Neural cell (in vitro differentiated cells): ENCODE results near the gene INPP5B. TPM values are rescaled to one million over a fixed set of nuclear protein-coding genes. Genes with fewer than 3 reads are reported as not detected.

Experiments
- H2AFZ ChIP-seq: fragments of 200-600, 300-800 bp; sonication (generic), shearing (Covaris generic); 2 replicates; pipeline ENCODE4 v1.6.0; 2014; ENCODE audit warnings: low read depth, mild to moderate bottlenecking, antibody characterized with exemption, low read length, moderate library complexity
- H3F3A ChIP-seq: fragments of 200-600 bp; shearing (Covaris generic); 2 replicates; pipeline ENCODE4 v1.6.1; 2016; ENCODE audit warnings: mild to moderate bottlenecking, moderate library complexity, mixed read lengths, antibody characterized with exemption, low read length; ENCODE audit not compliant: insufficient read depth, poor library complexity, severe bottlenecking
- H3K27ac ChIP-seq: fragments of 200-600, 300-800 bp; sonication (generic), shearing (Covaris generic); 2 replicates; pipeline ENCODE4 v1.5.1; 2014; ENCODE audit warnings: mild to moderate bottlenecking, low read length, moderate library complexity
- H3K27me3 ChIP-seq: fragments of 300-800, 200-600 bp; sonication (generic), shearing (Covaris generic); 2 replicates; pipeline ENCODE4 v1.6.0; 2014; ENCODE audit warnings: mild to moderate bottlenecking, low read depth, low read length, moderate library complexity; ENCODE audit not compliant: insufficient read depth
- H3K36me3 ChIP-seq: fragments of 300-800, 200-600 bp; sonication (generic), shearing (Covaris generic); 2 replicates; pipeline ENCODE4 v1.5.1; 2014; ENCODE audit warnings: mild to moderate bottlenecking, antibody characterized with exemption, low read length, moderate library complexity; ENCODE audit not compliant: insufficient read depth
- H3K4me2 ChIP-seq: fragments of 300-800, 200-600 bp; sonication (generic), shearing (Covaris generic); 2 replicates; pipeline ENCODE4 v1.6.0; 2014; ENCODE audit warnings: mild to moderate bottlenecking, low read length
- H3K4me3 ChIP-seq: fragments of 300-800, 200-600 bp; sonication (generic), shearing (Covaris generic); 2 replicates; pipeline ENCODE4 v1.5.1; 2014; ENCODE audit warnings: mild to moderate bottlenecking, low read length, moderate library complexity
- H3K79me2 ChIP-seq: fragments of 200-600 bp; shearing (Covaris generic); replicated peaks from 2 replicates; pipeline ENCODE4 v1.6.0; 2014; ENCODE audit warnings: mild to moderate bottlenecking, low read length, moderate library complexity; ENCODE audit not compliant: insufficient read depth
- H3K9ac ChIP-seq: fragments of 300-800, 200-600 bp; sonication (generic), shearing (Covaris generic); 2 replicates; pipeline ENCODE4 v1.6.1; 2016; ENCODE audit warnings: mild to moderate bottlenecking, low read length, mixed read lengths
- H3K9me2 ChIP-seq: fragments of 200-600 bp; shearing (Covaris generic); 2 replicates; pipeline ENCODE4 v1.6.1; 2016; ENCODE audit warnings: mild to moderate bottlenecking, low read length, mixed read lengths; ENCODE audit not compliant: insufficient read depth
- H3K9me3 ChIP-seq: fragments of 200-600, 300-800 bp; sonication (generic), shearing (Covaris generic); 2 replicates; pipeline ENCODE4 v1.6.1; 2016; ENCODE audit warnings: mild to moderate bottlenecking, mixed run types, low read length, moderate library complexity, mixed read lengths
- H4K20me1 ChIP-seq: fragments of 200-600 bp; shearing (Covaris generic); 2 replicates; pipeline ENCODE4 v1.6.1; 2016; ENCODE audit warnings: mild to moderate bottlenecking, mixed run types; ENCODE audit not compliant: insufficient read depth
- CTCF ChIP-seq: fragments of 450-650 bp; IDR thresholded peaks from 2 replicates; pipeline ENCODE4 v1.5.1; 2014; ENCODE audit warnings: antibody characterized with exemption, mild to moderate bottlenecking, moderate library complexity; ENCODE audit not compliant: poor library complexity, severe bottlenecking
- EP300 ChIP-seq: fragments of 450-650 bp; conservative IDR thresholded peaks from 2 replicates; pipeline ENCODE4 v1.6.1; 2014; ENCODE audit warnings: antibody characterized with exemption, mild to moderate bottlenecking, moderate library complexity; ENCODE audit not compliant: poor library complexity, severe bottlenecking
- EZH2 ChIP-seq: fragments of 200-600, 300-800 bp; shearing (Covaris generic), sonication (generic); IDR thresholded peaks from 2 replicates; pipeline ENCODE4 v1.6.1; 2014; ENCODE audit warnings: antibody characterized with exemption, low read length, borderline replicate concordance, mild to moderate bottlenecking; ENCODE audit not compliant: insufficient read depth, poor library complexity, severe bottlenecking
- MXI1 ChIP-seq: fragments of 450-650 bp; conservative IDR thresholded peaks from 2 replicates; pipeline ENCODE4 v1.6.1; 2014; ENCODE audit warnings: antibody characterized with exemption, mild to moderate bottlenecking; ENCODE audit not compliant: poor library complexity, severe bottlenecking
- POLR2AphosphoS5 ChIP-seq: IDR thresholded peaks from 2 replicates; pipeline ENCODE4 v1.6.1; 2012
- RAD21 ChIP-seq: fragments of 450-650 bp; conservative IDR thresholded peaks from 2 replicates; pipeline ENCODE4 v1.6.1; 2014; ENCODE audit warnings: antibody characterized with exemption, mild to moderate bottlenecking, moderate library complexity
- REST ChIP-seq: IDR thresholded peaks from 2 replicates; pipeline ENCODE4 v1.6.1; 2012; ENCODE audit warnings: borderline replicate concordance
- SMC3 ChIP-seq: fragments of 450-650 bp; conservative IDR thresholded peaks from 2 replicates; pipeline ENCODE4 v1.6.1; 2014; ENCODE audit warnings: antibody characterized with exemption, mild to moderate bottlenecking, moderate library complexity; ENCODE audit not compliant: poor library complexity
- TAF1 ChIP-seq: IDR thresholded peaks from 2 replicates; pipeline ENCODE4 v1.6.1; 2012; ENCODE audit warnings: low read depth
- polyA minus RNA-seq: library from RNA; depleted of rRNA, polyadenylated mRNA; stranded (reverse); fragments of >200 nt; gene quantifications from 2 replicates; pipeline ENCODE4 v1.2.3, GENCODE V29; 2014
- polyA plus RNA-seq: library from polyadenylated mRNA; depleted of rRNA; stranded (reverse); fragments of >200 nt; gene quantifications from 2 replicates; pipeline ENCODE4 v1.2.3, GENCODE V29; 2014

INPP5B gene
- 13.4 and 13.8 TPM in 2 replicates for polyA plus RNA-seq
- polyA minus RNA-seq, result 14.1 and 14.4 TPM in 2 replicates

GRCh38 chr1:37946703-37947360 lies at the start of gene INPP5B:
TSS of gene INPP5B (minus strand) at chr1:37947053. CDS start at chr1:37946308, 745 bp downstream.
- peak within 1 kb of the TSS; percentile 74 for H2AFZ ChIP-seq
- no peaks in the 10 kb centered on the region for H3K36me3 ChIP-seq
- no peaks in the 10 kb centered on the region for H3K27me3 ChIP-seq
- H4K20me1 ChIP-seq, result no peaks in the 10 kb centered on the region
- peak within 1 kb of the TSS; percentile 76 for H3K9ac ChIP-seq
- H3K4me3 ChIP-seq, result peak within 1 kb of the TSS; percentile 94
- peak within 1 kb of the TSS; percentile 31 for H3K27ac ChIP-seq
- no peaks in the 10 kb centered on the region for H3K9me2 ChIP-seq
- TF ChIP-seq EZH2 (no peak), POLR2AphosphoS5 (peak; percentile 70), MXI1 (peak; percentile 72), EP300 (peak; percentile 27), REST (no peak), SMC3 (no peak), CTCF (no peak)
- no peaks in the 10 kb centered on the region for H3F3A ChIP-seq
- H3K9me3 ChIP-seq, result no peaks in the 10 kb centered on the region
- no peaks in the 10 kb centered on the region for H3K79me2 ChIP-seq
- peak within 1 kb of the TSS; percentile 96 for H3K4me2 ChIP-seq

GRCh38 chr1:37995751-37996345 lies 49.0 kb upstream of the INPP5B start:
- H2AFZ ChIP-seq, result no peak overlapping the region
- no peak overlapping the region for H3K9ac ChIP-seq
- H3K9me2 ChIP-seq, result no peaks in the 10 kb centered on the region
- H3K27me3 ChIP-seq, result peaks cover 6% of the 10 kb centered on the region
- H4K20me1 ChIP-seq, result no peaks in the 10 kb centered on the region
- no peaks in the 10 kb centered on the region for H3F3A ChIP-seq
- no peak overlapping the region for H3K4me2 ChIP-seq
- H3K79me2 ChIP-seq, result no peaks in the 10 kb centered on the region
- H3K36me3 ChIP-seq, result no peaks in the 10 kb centered on the region
- H3K4me3 ChIP-seq, result peak overlapping the region; percentile 36
- H3K27ac ChIP-seq, result no peak overlapping the region
- TF ChIP-seq EP300 (no peak), SMC3 (no peak), CTCF (no peak), MXI1 (no peak), POLR2AphosphoS5 (no peak), REST (no peak), TAF1 (no peak), RAD21 (no peak), EZH2 (no peak)
- H3K9me3 ChIP-seq, result no peaks in the 10 kb centered on the region
